Fibroblast of lung (primary cell): Measurements from ENCODE around the gene MPZL3. TPM values are rescaled to one million over a fixed set of nuclear protein-coding genes. Genes with fewer than 3 reads are reported as not detected.

ENCODE experiments used
- DNase-seq, 2 donors: peaks; one replicate each; pipeline versions ENCODE4 v3.0.0 to v3.0.0-alpha.2; 2010; ENCODE audit warnings: low read depth in 2 of 2
- H2AFZ ChIP-seq: 2 replicates; pipeline ENCODE4 v1.5.1; 2012; ENCODE audit warnings: low read length, control low read depth, inconsistent platforms
- H3K27ac ChIP-seq: 2 replicates; pipeline ENCODE4 v1.5.1; 2011; ENCODE audit warnings: low read length, control low read depth; ENCODE audit not compliant: insufficient read depth
- H3K27me3 ChIP-seq: 2 replicates; pipeline ENCODE4 v1.5.1; 2011; ENCODE audit warnings: mild to moderate bottlenecking, low read length; ENCODE audit not compliant: control insufficient read depth, insufficient read depth
- H3K36me3 ChIP-seq: 2 replicates; pipeline ENCODE4 v1.5.1; 2011; ENCODE audit warnings: low read length; ENCODE audit not compliant: control insufficient read depth, insufficient read depth
- H3K4me1 ChIP-seq: 2 replicates; pipeline ENCODE4 v1.5.1; 2011; ENCODE audit warnings: low read length; ENCODE audit not compliant: control insufficient read depth, insufficient read depth; ENCODE audit errors: extremely low read depth
- H3K4me2 ChIP-seq: 2 replicates; pipeline ENCODE4 v1.5.1; 2011; ENCODE audit warnings: low read length, control low read depth; ENCODE audit not compliant: insufficient read depth; ENCODE audit errors: extremely low read depth
- H3K4me3 ChIP-seq, 4 experiments: fragments of 200-600 bp in 1 of 4; sonication (generic) in 1 of 4; replicated peaks in 1 of 4; 2 replicates each; pipeline ENCODE4 v1.5.1; 2011 to 2016; ENCODE audit warnings: low read length in 4 of 4, low read depth in 3 of 4, mild to moderate bottlenecking in 3 of 4, control low read depth in 2 of 4, inconsistent platforms in 1 of 4, mixed read lengths in 1 of 4; ENCODE audit not compliant: insufficient read depth in 1 of 4; ENCODE audit errors: control extremely low read depth in 1 of 4
- H3K79me2 ChIP-seq: 2 replicates; pipeline ENCODE4 v1.5.1; 2012; ENCODE audit warnings: mild to moderate bottlenecking, low read length, inconsistent platforms; ENCODE audit not compliant: control insufficient read depth, insufficient read depth
- H3K9ac ChIP-seq: 2 replicates; pipeline ENCODE4 v1.5.1; 2011; ENCODE audit warnings: mild to moderate bottlenecking, low read length, control low read depth; ENCODE audit not compliant: insufficient read depth
- H3K9me3 ChIP-seq: 2 replicates; pipeline ENCODE4 v1.5.1; 2012; ENCODE audit warnings: low read depth, low read length; ENCODE audit not compliant: control insufficient read depth, insufficient read depth
- H4K20me1 ChIP-seq: 2 replicates; pipeline ENCODE4 v1.5.1; 2011; ENCODE audit warnings: low read length; ENCODE audit not compliant: control insufficient read depth, insufficient read depth; ENCODE audit errors: extremely low read depth
- EZH2 ChIP-seq: IDR thresholded peaks from 2 replicates; pipeline ENCODE4 v1.5.1; 2012; ENCODE audit warnings: low read length, control low read depth, mild to moderate bottlenecking; ENCODE audit errors: missing control alignments
- polyA plus RNA-seq, 2 donors: library from polyadenylated mRNA; depleted of rRNA in 1 of 2; stranded (reverse) in 1 of 2; unstranded in 1 of 2; fragments of >200 nt; gene quantifications; 2 replicates each; pipeline ENCODE4 v1.2.1, GENCODE V29; 2011 to 2012; ENCODE audit warnings: missing spikeins in 1 of 2
- total RNA-seq: library from RNA; depleted of rRNA; stranded (reverse); fragments of >200 nt; gene quantifications from 2 replicates; pipeline ENCODE4 v1.2.1, GENCODE V29; 2014
- TF ChIP-seq, protein P1 (sequence below), 2 donors: IDR thresholded peaks in 1 of 2; conservative IDR thresholded peaks in 1 of 2; 1 replicate in 1 of 2; 2 replicates in 1 of 2; pipeline ENCODE4 v1.5.1; 2011 to 2012; ENCODE audit warnings: low read length in 2 of 2, control low read depth in 1 of 2, inconsistent platforms in 1 of 2, low read depth in 1 of 2, mild to moderate bottlenecking in 1 of 2

The MPZL3 gene
- total and polyA plus RNA-seq, 2 donors (not counting 1 experiment from before 2014, with no cell fraction given), result 0.33 to 0.44 TPM

DNA sequence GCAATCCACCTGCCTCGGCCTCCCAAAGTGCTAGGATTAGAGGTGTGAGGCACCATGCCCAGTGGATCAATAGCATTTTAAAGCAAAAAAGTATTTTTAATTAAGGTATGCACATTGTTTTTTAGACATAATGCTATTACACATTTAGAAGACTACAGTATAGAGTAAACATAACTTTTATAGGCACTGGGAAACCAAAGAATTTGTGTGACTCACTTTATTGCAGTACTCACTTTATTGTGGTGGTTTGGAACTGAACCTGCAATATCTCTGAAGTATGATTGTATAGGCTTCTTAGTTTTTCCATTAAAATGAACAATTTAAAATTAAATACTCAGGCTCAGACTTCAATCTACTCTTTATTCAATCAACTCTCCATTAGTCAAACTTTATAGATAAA, 34.8 kb upstream of the MPZL3 start:
- Histone ChIP-seq H3K9ac (no peak overlapping the region), H4K20me1 (no peaks in the 10 kb centered on the region), H3K27ac (no peak overlapping the region), H3K4me2 (no peak overlapping the region), H3K4me3 (no peak overlapping the region), H3K36me3 (no peaks in the 10 kb centered on the region), H3K9me3 (no peaks in the 10 kb centered on the region), H3K27me3 (no peaks in the 10 kb centered on the region), H3K4me1 (no peaks in the 10 kb centered on the region), H3K79me2 (no peaks in the 10 kb centered on the region), H2AFZ (no peak overlapping the region)
- DNase-seq, result peak in 1 of 2 donors; percentile 32
- TF ChIP-seq, protein P1, sequence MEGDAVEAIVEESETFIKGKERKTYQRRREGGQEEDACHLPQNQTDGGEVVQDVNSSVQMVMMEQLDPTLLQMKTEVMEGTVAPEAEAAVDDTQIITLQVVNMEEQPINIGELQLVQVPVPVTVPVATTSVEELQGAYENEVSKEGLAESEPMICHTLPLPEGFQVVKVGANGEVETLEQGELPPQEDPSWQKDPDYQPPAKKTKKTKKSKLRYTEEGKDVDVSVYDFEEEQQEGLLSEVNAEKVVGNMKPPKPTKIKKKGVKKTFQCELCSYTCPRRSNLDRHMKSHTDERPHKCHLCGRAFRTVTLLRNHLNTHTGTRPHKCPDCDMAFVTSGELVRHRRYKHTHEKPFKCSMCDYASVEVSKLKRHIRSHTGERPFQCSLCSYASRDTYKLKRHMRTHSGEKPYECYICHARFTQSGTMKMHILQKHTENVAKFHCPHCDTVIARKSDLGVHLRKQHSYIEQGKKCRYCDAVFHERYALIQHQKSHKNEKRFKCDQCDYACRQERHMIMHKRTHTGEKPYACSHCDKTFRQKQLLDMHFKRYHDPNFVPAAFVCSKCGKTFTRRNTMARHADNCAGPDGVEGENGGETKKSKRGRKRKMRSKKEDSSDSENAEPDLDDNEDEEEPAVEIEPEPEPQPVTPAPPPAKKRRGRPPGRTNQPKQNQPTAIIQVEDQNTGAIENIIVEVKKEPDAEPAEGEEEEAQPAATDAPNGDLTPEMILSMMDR (conservative IDR thresholded peaks at IDR 0.05 in 1 of 2, IDR thresholded peaks at IDR 0.05 in 1 of 2; ENCODE audit: low read depth in 1 of 2, low read length in 2 of 2), result no peak

GRCh38 chr11:118286545-118286944, 34.4 kb upstream of the MPZL3 start:
- H3K4me1 ChIP-seq, result no peaks in the 10 kb centered on the region
- H3K4me3 ChIP-seq, result no peak overlapping the region
- no peak for DNase-seq
- H3K36me3 ChIP-seq, result no peaks in the 10 kb centered on the region
- no peak overlapping the region for H3K9ac ChIP-seq
- H3K9me3 ChIP-seq, result no peaks in the 10 kb centered on the region
- no peak for TF ChIP-seq EZH2
- TF ChIP-seq, protein P1 (conservative IDR thresholded peaks at IDR 0.05 in 1 of 2, IDR thresholded peaks at IDR 0.05 in 1 of 2; ENCODE audit: low read depth in 1 of 2, low read length in 2 of 2), result no peak
- no peaks in the 10 kb centered on the region for H4K20me1 ChIP-seq
- H3K27ac ChIP-seq, result no peak overlapping the region
- H3K27me3 ChIP-seq, result no peaks in the 10 kb centered on the region
- no peak overlapping the region for H2AFZ ChIP-seq
- H3K4me2 ChIP-seq, result no peak overlapping the region
- H3K79me2 ChIP-seq, result no peaks in the 10 kb centered on the region

- H3K27ac ChIP-seq, result no peak overlapping the region
- no peak overlapping the region for H3K4me2 ChIP-seq
- no peaks in the 10 kb centered on the region for H4K20me1 ChIP-seq
- DNase-seq, result no peak
- H3K9ac ChIP-seq, result no peak overlapping the region
- TF ChIP-seq EZH2, result no peak
- TF ChIP-seq, protein P1 (conservative IDR thresholded peaks at IDR 0.05 in 1 of 2, IDR thresholded peaks at IDR 0.05 in 1 of 2; ENCODE audit: low read depth in 1 of 2, low read length in 2 of 2), result no peak
- no peaks in the 10 kb centered on the region for H3K4me1 ChIP-seq
- no peaks in the 10 kb centered on the region for H3K9me3 ChIP-seq
- no peaks in the 10 kb centered on the region for H3K79me2 ChIP-seq
- no peak overlapping the region for H2AFZ ChIP-seq
- no peaks in the 10 kb centered on the region for H3K27me3 ChIP-seq
- H3K36me3 ChIP-seq, result no peaks in the 10 kb centered on the region
- no peak overlapping the region for H3K4me3 ChIP-seq
These were observed 31.7 kb upstream of the MPZL3 start for GRCh38 chr11:118283756-118284350.
